ENCODE data around the gene CENPN. TPM values are rescaled to one million over a fixed set of nuclear protein-coding genes. Genes with fewer than 3 reads are reported as not detected.

CENPN gene
- total RNA-seq: 5.0 TPM
- long read RNA-seq, partial matches to known transcripts: 0 of 5 reads
- long read RNA-seq, other reads (novel, unspliced or antisense): 0 of 5 reads

GRCh38 chr16:81006813-81007695 lies at the start of gene CENPN, which contains the start of gene CMC2:
TSS of gene CENPN (plus strand) at chr16:81007214. CDS start at chr16:81011940, 4,726 bp downstream.
TSS of gene CMC2 (minus strand) at chr16:81006885. CDS start at chr16:80997394, 9,491 bp downstream.
- Histone ChIP-seq H3K27me3 (ENCODE audit: low read depth) (no peaks in the 10 kb centered on the region), H3K9me3 (no peaks in the 10 kb centered on the region), H3K36me3 (no peaks in the 10 kb centered on the region), H3K27ac (peak within 1 kb of the TSS; percentile 99), H3K4me1 (peaks cover 29% of the 10 kb centered on the region), H3K4me3 (peak within 1 kb of the TSS; percentile 92)
- DNase-seq (peak; percentile 99), ATAC-seq (peak; percentile 97)
- intact Hi-C loops (cut with DNase I): no loop called here
- TF ChIP-seq CTCF (IDR thresholded peaks at IDR 0.05): no peak

- H3K9me3 ChIP-seq: peaks cover 31% of the 10 kb centered on the region
Observed at GRCh38 chr16:80958284-80958683, 48.7 kb upstream of the CENPN start.

GRCh38 chr16:80962879-80963278 lies 44.1 kb upstream of the CENPN start:
- Histone ChIP-seq H3K4me1 (no peaks in the 10 kb centered on the region), H3K4me3 (no peak overlapping the region), H3K36me3 (no peaks in the 10 kb centered on the region), H3K27ac (no peak overlapping the region), H3K27me3 (ENCODE audit: low read depth) (no peaks in the 10 kb centered on the region), H3K9me3 (peaks cover 20% of the 10 kb centered on the region)
- DNase-seq: no peak
- intact Hi-C loops (cut with DNase I): no loop called here
- TF ChIP-seq CTCF (IDR thresholded peaks at IDR 0.05): no peak
- no peak for ATAC-seq

More at GRCh38 chr16:80958284-80958683, 48.7 kb upstream of the CENPN start:
- no peaks in the 10 kb centered on the region for H3K4me1 ChIP-seq
- no peak overlapping the region for H3K4me3 ChIP-seq
- H3K36me3 ChIP-seq: no peaks in the 10 kb centered on the region
- H3K27me3 ChIP-seq (ENCODE audit: low read depth): no peaks in the 10 kb centered on the region
- intact Hi-C loops (cut with DNase I): no loop called here
- no peak for TF ChIP-seq CTCF (IDR thresholded peaks at IDR 0.05)
- ATAC-seq (no peak), DNase-seq (no peak)
- H3K27ac ChIP-seq: no peak overlapping the region

GRCh38 chr16:80964351-80964750 lies 42.7 kb upstream of the CENPN start:
- H3K27ac ChIP-seq: no peak overlapping the region
- no peaks in the 10 kb centered on the region for H3K27me3 ChIP-seq (ENCODE audit: low read depth)
- H3K36me3 ChIP-seq: no peaks in the 10 kb centered on the region
- ATAC-seq (no peak), DNase-seq (no peak)
- intact Hi-C loops (cut with DNase I): no loop called here
- no peak overlapping the region for H3K4me3 ChIP-seq
- no peaks in the 10 kb centered on the region for H3K4me1 ChIP-seq
- peaks cover 10% of the 10 kb centered on the region for H3K9me3 ChIP-seq
- no peak for TF ChIP-seq CTCF (IDR thresholded peaks at IDR 0.05)

GRCh38 chr16:80966617-80967016 lies 40.4 kb upstream of the CENPN start:
- Histone ChIP-seq H3K9me3 (no peaks in the 10 kb centered on the region), H3K4me1 (no peaks in the 10 kb centered on the region), H3K4me3 (no peak overlapping the region), H3K36me3 (no peaks in the 10 kb centered on the region), H3K27me3 (ENCODE audit: low read depth) (no peaks in the 10 kb centered on the region), H3K27ac (no peak overlapping the region)
- no peak for TF ChIP-seq CTCF (IDR thresholded peaks at IDR 0.05)
- ATAC-seq (no peak), DNase-seq (no peak)
- intact Hi-C loops (cut with DNase I): no loop called here

Measured in lower lobe of right lung (tissue), 2 donors.